Lung (tissue), 12 donors: ENCODE measurements around the gene LGI4. TPM values are rescaled to one million over a fixed set of nuclear protein-coding genes. Genes with fewer than 3 reads are reported as not detected.

Source experiments
- ATAC-seq: fragments of 200-7000 bp; cut with Tn5 transposase; one replicate; pipeline ENCODE4 v1.9.1; 2020; ENCODE audit warnings: moderate number of reproducible peaks; ENCODE audit not compliant: insufficient read depth, low FRiP score
- DNase-seq, 3 donors: peaks; one replicate each; pipeline ENCODE4 v3.0.0-alpha.2; 2013 to 2017
- H3K27ac ChIP-seq, 2 donors: one replicate each; pipeline ENCODE4 v1.5.1; 2013; ENCODE audit warnings: mild to moderate bottlenecking in 2 of 2, moderate library complexity in 2 of 2, control low read depth in 1 of 2, inconsistent platforms in 1 of 2, low read depth in 1 of 2, low read length in 1 of 2
- H3K27me3 ChIP-seq, 3 donors: one replicate each; pipeline ENCODE4 v1.5.1; 2013; ENCODE audit warnings: low read length in 2 of 3; ENCODE audit not compliant: control insufficient read depth in 3 of 3, insufficient read depth in 3 of 3
- H3K36me3 ChIP-seq, 4 donors: one replicate each; pipeline ENCODE4 v1.5.1; 2013; ENCODE audit warnings: low read length in 4 of 4, mild to moderate bottlenecking in 1 of 4, moderate library complexity in 1 of 4; ENCODE audit not compliant: control insufficient read depth in 4 of 4, insufficient read depth in 4 of 4
- H3K4me1 ChIP-seq, 5 donors: one replicate each; pipeline ENCODE4 v1.5.1; 2013; ENCODE audit warnings: low read length in 5 of 5, mild to moderate bottlenecking in 2 of 5, moderate library complexity in 1 of 5; ENCODE audit not compliant: control insufficient read depth in 5 of 5, insufficient read depth in 5 of 5
- H3K4me3 ChIP-seq: one replicate; pipeline ENCODE4 v1.5.1; 2013; ENCODE audit warnings: mild to moderate bottlenecking, control low read depth, moderate library complexity
- H3K9ac ChIP-seq, 2 donors: one replicate each; pipeline ENCODE4 v1.5.1; 2013; ENCODE audit warnings: low read length in 2 of 2, control low read depth in 1 of 2; ENCODE audit not compliant: insufficient read depth in 1 of 2
- H3K9me3 ChIP-seq, 4 donors: one replicate each; pipeline ENCODE4 v1.5.1; 2013; ENCODE audit warnings: low read length in 3 of 4, mild to moderate bottlenecking in 1 of 4, moderate library complexity in 1 of 4; ENCODE audit not compliant: control insufficient read depth in 4 of 4, insufficient read depth in 3 of 4
- WGBS, 2 donors: extraction: QIAGEN DNeasy Blood & Tissue Kit; methylation state at CpG; one replicate each; pipeline ENCODE4 v1.1.7; 2013; 5-methylcytosine and 5-hydroxymethylcytosine counted together
- polyA plus RNA-seq, 2 donors: library from polyadenylated mRNA; stranded (reverse); fragments of 200-250 nt; gene quantifications; one replicate each; pipeline ENCODE4 v1.2.1, GENCODE V29; 2013
- total RNA-seq, 2 donors: library from RNA; depleted of rRNA in 1 of 2; stranded (reverse); fragments of >200 nt in 1 of 2; gene quantifications; one replicate each; pipeline ENCODE4 v1.2.1, GENCODE V29; 2014 to 2021
- TF ChIP-seq, protein P1 (sequence below): IDR thresholded peaks from 2 replicates; pipeline ENCODE4 v1.5.1; 2012; ENCODE audit warnings: mild to moderate bottlenecking; ENCODE audit errors: control extremely low read depth, extremely low read depth
- donor health status: control.
- donor health status: control.
- donor health status: Bipolar disorder and iron deficiency.
- donor health status: healthy.
- donor health status: DM: yes; HTN: yes; CAD: no.

Gene LGI4
- total and polyA plus RNA-seq, 4 donors, result 1.6 to 11.2 (median 4.1) TPM

DNA sequence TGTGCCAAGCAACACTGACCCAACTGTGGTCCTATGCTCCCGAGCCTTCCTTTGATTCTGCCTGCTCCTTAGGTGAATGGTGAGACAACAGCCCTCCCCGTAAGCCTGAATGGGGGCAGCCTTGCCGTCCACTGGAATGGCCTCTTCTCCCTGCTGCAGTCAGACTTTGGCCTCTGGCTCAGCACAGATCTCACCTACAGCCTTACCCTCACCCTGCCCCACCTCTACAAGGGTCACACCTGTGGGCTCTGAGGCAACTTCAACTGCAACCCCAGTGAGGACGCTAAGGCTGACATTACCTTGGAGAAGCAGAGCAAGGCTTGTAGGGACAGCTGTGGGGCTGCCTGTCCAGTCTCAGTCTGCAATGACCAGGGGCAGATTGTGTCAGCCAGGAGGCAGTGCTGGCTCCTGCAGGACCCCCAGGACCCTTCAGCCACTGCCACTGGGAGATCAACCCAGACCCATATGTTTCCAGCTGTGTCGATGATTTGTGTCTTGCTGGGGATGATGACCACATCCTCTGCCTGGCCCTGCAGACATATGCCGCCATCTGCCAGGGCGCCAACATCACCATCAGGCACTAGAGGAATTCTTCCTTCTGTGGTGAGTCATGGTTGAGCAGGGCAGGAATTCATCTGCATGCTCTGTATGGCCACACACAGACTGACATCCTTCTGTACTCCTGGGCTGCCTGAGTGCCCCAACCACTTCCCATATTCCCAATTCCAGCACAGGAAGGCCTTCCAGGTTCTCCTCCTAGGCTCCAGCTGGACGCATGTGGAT is 46.5 kb downstream of the LGI4 start:
- Histone ChIP-seq H3K9ac (no peak overlapping the region), H3K4me1 (peaks cover 0 to 4% (median 0%) of the 10 kb centered on the region in 5 donors), H3K27me3 (peaks cover 0 to 3% (median 0%) of the 10 kb centered on the region in 3 donors), H3K4me3 (no peak overlapping the region), H3K27ac (no peak overlapping the region), H3K36me3 (no peaks in the 10 kb centered on the region), H3K9me3 (no peaks in the 10 kb centered on the region)
- TF ChIP-seq, protein P1, sequence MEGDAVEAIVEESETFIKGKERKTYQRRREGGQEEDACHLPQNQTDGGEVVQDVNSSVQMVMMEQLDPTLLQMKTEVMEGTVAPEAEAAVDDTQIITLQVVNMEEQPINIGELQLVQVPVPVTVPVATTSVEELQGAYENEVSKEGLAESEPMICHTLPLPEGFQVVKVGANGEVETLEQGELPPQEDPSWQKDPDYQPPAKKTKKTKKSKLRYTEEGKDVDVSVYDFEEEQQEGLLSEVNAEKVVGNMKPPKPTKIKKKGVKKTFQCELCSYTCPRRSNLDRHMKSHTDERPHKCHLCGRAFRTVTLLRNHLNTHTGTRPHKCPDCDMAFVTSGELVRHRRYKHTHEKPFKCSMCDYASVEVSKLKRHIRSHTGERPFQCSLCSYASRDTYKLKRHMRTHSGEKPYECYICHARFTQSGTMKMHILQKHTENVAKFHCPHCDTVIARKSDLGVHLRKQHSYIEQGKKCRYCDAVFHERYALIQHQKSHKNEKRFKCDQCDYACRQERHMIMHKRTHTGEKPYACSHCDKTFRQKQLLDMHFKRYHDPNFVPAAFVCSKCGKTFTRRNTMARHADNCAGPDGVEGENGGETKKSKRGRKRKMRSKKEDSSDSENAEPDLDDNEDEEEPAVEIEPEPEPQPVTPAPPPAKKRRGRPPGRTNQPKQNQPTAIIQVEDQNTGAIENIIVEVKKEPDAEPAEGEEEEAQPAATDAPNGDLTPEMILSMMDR, result no peak
- 75 to 77% methylated on average over 8 of the region's 8 CpGs for WGBS, 2 donors
- DNase-seq (no peak), ATAC-seq (no peak)

DNA sequence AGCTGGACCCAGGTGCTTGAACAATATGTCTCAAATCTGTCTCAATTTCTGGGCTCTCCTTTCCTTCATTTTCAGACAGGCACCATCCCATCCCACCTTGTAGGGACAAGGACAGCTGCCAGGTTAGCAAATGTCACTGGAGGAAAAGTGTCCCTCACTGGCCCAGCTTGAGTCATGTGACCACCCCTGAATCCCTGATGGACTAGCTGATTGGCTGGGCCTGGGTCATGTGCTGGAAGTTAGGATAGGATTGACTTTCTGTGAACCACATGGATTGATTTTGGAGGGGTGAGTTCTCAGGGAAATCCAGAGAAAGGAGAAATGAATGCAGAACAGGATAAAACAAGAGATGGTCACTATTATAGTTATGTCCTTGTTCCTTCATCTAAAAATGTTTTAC is 47.5 kb downstream of the LGI4 start:
- H3K9ac ChIP-seq, result no peak overlapping the region
- ATAC-seq (no peak), DNase-seq (no peak)
- no peak overlapping the region for H3K4me3 ChIP-seq
- H3K36me3 ChIP-seq, result no peaks in the 10 kb centered on the region
- peaks cover 0 to 4% (median 0%) of the 10 kb centered on the region in 5 donors for H3K4me1 ChIP-seq
- no peaks in the 10 kb centered on the region for H3K9me3 ChIP-seq
- H3K27me3 ChIP-seq, result peaks cover 0 to 3% (median 0%) of the 10 kb centered on the region in 3 donors
- TF ChIP-seq, protein P1, result no peak
- H3K27ac ChIP-seq, result no peak overlapping the region

DNA sequence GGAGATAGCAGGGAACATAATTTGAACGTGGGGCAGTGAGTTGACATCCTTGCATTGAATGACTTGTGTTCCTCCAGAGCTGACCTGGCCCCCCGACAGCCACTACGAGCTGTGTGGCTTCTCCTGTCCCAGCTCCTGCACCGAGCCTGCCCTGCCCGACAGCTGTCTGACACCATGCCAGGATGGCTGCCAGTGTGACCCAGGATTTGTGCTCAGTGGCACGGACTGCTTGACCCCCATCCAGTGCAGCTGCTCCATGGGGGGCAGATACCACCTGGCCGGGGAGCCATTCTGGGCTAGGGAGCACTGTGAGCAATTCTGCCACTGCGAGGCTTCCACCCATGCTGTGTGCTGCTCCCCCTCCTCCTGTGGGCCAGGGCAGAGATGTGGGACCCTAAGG is 48.4 kb downstream of the LGI4 start:
- no peak overlapping the region for H3K9ac ChIP-seq
- no peak overlapping the region for H3K27ac ChIP-seq
- H3K27me3 ChIP-seq, result peaks cover 0 to 3% (median 0%) of the 10 kb centered on the region in 3 donors
- DNase-seq, result no peak
- no peaks in the 10 kb centered on the region for H3K36me3 ChIP-seq
- H3K9me3 ChIP-seq, result no peaks in the 10 kb centered on the region
- no peak for ATAC-seq
- H3K4me1 ChIP-seq, result peaks cover 0 to 4% (median 0%) of the 10 kb centered on the region in 5 donors
- 83 to 86% methylated on average over 8 of the region's 8 CpGs for WGBS, 2 donors
- no peak overlapping the region for H3K4me3 ChIP-seq
- TF ChIP-seq, protein P1, result no peak
